Measurements from ENCODE around the gene KHDRBS1. TPM values are rescaled to one million over a fixed set of nuclear protein-coding genes. Genes with fewer than 3 reads are reported as not detected.

The KHDRBS1 gene
- 106 and 107 TPM in 2 replicates for total RNA-seq (2022)
- percentile 88 among the genes with signal in this experiment for Bru-seq, nascent RNA
- percentile 95 among the genes with signal in this experiment for BruChase-seq, experiment 1, labeled RNA remaining after a 6-hour chase
- BruChase-seq, experiment 2, labeled RNA remaining after a 2-hour chase: percentile 89 among the genes with signal in this experiment
- long read RNA-seq, transcript KHDRBS1-202 (9 exons, 2,757 nt): major isoform, 303 of 329 reads
- long read RNA-seq, partial matches to known transcripts: 15 of 329 reads
- long read RNA-seq, other reads (novel, unspliced or antisense): 9 of 329 reads

- POLR2A ChIA-PET: interaction anchor here (0.6 to 5.0 kb wide), 29 partner anchors 9 to 876 kb away, joined by 3 to 36 read pairs (median 5); partner anchors contain the start of genes KPNA6, PTP4A2, TMEM39B and TXLNA
- DNase-seq (ENCODE audit: unreplicated experiment): peak; percentile 97
- Mint-ChIP-seq H3K27ac (ENCODE audit: low read depth, unreplicated experiment) (peak within 1 kb of the TSS; percentile 95), H3K36me3 (ENCODE audit: insufficient read depth, unreplicated experiment) (peaks cover 14% of the 10 kb centered on the region), H3K9me3 (ENCODE audit: unreplicated experiment) (no peaks in the 10 kb centered on the region), H3K4me1 (ENCODE audit: insufficient read depth, unreplicated experiment) (peaks cover 26% of the 10 kb centered on the region), H3K27me3 (ENCODE audit: insufficient read depth, unreplicated experiment) (no peaks in the 10 kb centered on the region), H3K4me3 (ENCODE audit: unreplicated experiment) (peak within 1 kb of the TSS; percentile 98)
- BruUV-seq (replicated peaks): no TSS peak
- no peak for TF ChIP-seq CTCF (IDR thresholded peaks at IDR 0.05; ENCODE audit: unreplicated experiment)
- CTCF ChIA-PET: interaction anchor here (0.5 to 0.6 kb wide), 2 partner anchors 35 to 708 kb away, joined by 3 read pairs; no protein-coding TSS in a partner anchor
- intact Hi-C loops (cut with micrococcal nuclease): no loop called here
Observed at GRCh38 chr1:32013386-32014198, at the start of gene KHDRBS1. Gene KHDRBS1 (plus strand): TSS chr1:32013868. CDS start chr1:32013996, 128 bp downstream.

GRCh38 chr1:31970873-31971272 is 42.8 kb upstream of the KHDRBS1 start:
- POLR2A ChIA-PET: interaction anchor here (0.8 to 1.1 kb wide), 3 partner anchors 10 to 57 kb away, joined by 3 to 4 read pairs (median 4); no protein-coding TSS in a partner anchor
- H3K27ac Mint-ChIP-seq (ENCODE audit: low read depth, unreplicated experiment): no peak overlapping the region
- CTCF ChIA-PET: interaction anchor here (0.7 to 1.0 kb wide), 3 partner anchors 14 to 37 kb away, joined by 3 to 7 read pairs (median 3); partner anchors contain the start of gene PTP4A2
- no peaks in the 10 kb centered on the region for H3K9me3 Mint-ChIP-seq (ENCODE audit: unreplicated experiment)
- no TSS peak for BruUV-seq (replicated peaks)
- no peak for TF ChIP-seq CTCF (IDR thresholded peaks at IDR 0.05; ENCODE audit: unreplicated experiment)
- intact Hi-C loops (cut with micrococcal nuclease): no loop called here
- DNase-seq (ENCODE audit: unreplicated experiment): no peak
- no peaks in the 10 kb centered on the region for H3K27me3 Mint-ChIP-seq (ENCODE audit: insufficient read depth, unreplicated experiment)
- H3K4me3 Mint-ChIP-seq (ENCODE audit: unreplicated experiment): no peak overlapping the region
- H3K4me1 Mint-ChIP-seq (ENCODE audit: insufficient read depth, unreplicated experiment): no peaks in the 10 kb centered on the region
- H3K36me3 Mint-ChIP-seq (ENCODE audit: insufficient read depth, unreplicated experiment): no peaks in the 10 kb centered on the region

- Mint-ChIP-seq H3K36me3 (ENCODE audit: insufficient read depth, unreplicated experiment) (peaks cover 9% of the 10 kb centered on the region), H3K4me1 (ENCODE audit: insufficient read depth, unreplicated experiment) (peaks cover 18% of the 10 kb centered on the region), H3K27me3 (ENCODE audit: insufficient read depth, unreplicated experiment) (no peaks in the 10 kb centered on the region), H3K9me3 (ENCODE audit: unreplicated experiment) (no peaks in the 10 kb centered on the region), H3K4me3 (ENCODE audit: unreplicated experiment) (no peak overlapping the region), H3K27ac (ENCODE audit: low read depth, unreplicated experiment) (peak overlapping the region; percentile 65)
- CTCF ChIA-PET: interaction anchor here (1.4 to 3.2 kb wide), 2 partner anchors 11 to 24 kb away, joined by 3 to 17 read pairs; no protein-coding TSS in a partner anchor
- POLR2A ChIA-PET: interaction anchor here (0.6 to 2.7 kb wide), 5 partner anchors 9 to 801 kb away, joined by 3 to 22 read pairs (median 4); partner anchors contain the start of gene KHDRBS1
- peak; percentile 64 for DNase-seq (ENCODE audit: unreplicated experiment)
- BruUV-seq (replicated peaks): no TSS peak
- no peak for TF ChIP-seq CTCF (IDR thresholded peaks at IDR 0.05; ENCODE audit: unreplicated experiment)
- intact Hi-C loops (cut with micrococcal nuclease): loop anchor here (5.0 kb wide), 1 partner anchor 86 kb away; no protein-coding TSS in a partner anchor
Observed at GRCh38 chr1:31976401-31976800, 37.3 kb upstream of the KHDRBS1 start.

Measured in MCF 10A (cell line).